Dedifferentiated amniotic fluid mesenchymal stem cell (primary cell): ENCODE data around the gene HNRNPAB.
"Not testable (repeated sequence)": the region's sequence is repeated elsewhere in the genome, so short reads cannot be mapped to it uniquely, and the experiment has no call there.

ENCODE experiments used
- DNase-seq: peaks from one replicate; pipeline ENCODE4 v3.0.0-alpha.2; 2016; ENCODE audit errors: extremely low spot score

The HNRNPAB gene

DNA sequence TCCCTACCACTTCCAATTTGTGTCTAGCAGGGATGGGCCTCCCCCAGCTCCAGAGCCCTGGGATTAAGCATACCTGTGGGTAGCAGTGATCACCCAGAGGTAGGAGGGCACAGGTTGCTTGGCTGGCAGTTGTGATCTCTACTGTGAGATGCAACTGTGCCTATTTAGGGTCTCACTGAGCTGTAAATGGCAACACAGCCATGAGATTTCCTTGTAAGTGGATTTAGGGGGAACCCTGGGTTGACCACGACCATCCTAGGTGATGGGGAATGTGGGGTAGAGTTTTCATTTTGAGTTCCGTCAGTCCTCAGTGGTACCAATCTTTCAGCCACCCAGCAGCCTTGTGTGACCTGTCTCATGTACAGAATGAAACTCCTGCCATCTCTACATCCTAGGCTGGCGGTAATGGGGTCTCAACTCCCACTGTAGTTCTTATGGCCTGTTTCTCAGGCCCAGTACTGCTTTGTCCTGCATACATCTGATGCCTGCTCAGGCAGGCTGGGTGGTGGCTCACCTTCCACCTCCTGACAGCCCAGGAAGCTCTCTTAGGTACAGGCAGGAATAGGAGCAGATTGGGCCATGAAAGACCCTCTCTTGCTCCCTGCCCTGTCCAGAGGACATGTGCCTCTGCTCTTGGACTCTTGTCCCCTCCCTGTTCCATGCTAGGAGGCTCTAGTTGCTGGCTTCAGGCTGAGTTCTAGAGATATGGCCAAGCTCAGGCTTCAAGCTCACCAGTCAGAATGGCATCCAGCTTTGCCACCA lies 8.1 kb downstream of the HNRNPAB start:
- DNase-seq = no peak

DNA sequence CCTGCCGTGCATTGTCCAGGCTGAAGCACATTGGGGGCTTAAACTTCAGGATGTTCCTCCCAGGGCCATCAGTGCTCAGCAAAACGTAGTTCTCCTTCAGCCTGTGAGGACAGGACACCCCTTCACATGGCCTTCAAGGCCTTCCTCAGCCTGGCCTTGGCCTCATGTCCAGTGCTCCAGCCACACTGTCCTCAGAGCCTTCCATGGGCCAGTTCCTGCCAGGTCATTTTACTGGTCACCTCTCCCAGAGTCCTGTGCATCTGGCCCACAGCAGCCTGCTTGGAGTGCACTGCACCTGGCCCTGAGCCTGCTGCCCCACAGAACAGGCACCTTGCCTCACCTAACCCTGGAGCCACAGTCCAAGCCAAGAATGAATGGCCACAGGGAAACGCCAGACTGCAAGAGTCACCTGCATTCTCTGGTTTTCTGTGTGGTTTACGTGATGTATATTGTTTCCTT lies 8.7 kb downstream of the HNRNPAB start:
- DNase-seq = no peak

DNA sequence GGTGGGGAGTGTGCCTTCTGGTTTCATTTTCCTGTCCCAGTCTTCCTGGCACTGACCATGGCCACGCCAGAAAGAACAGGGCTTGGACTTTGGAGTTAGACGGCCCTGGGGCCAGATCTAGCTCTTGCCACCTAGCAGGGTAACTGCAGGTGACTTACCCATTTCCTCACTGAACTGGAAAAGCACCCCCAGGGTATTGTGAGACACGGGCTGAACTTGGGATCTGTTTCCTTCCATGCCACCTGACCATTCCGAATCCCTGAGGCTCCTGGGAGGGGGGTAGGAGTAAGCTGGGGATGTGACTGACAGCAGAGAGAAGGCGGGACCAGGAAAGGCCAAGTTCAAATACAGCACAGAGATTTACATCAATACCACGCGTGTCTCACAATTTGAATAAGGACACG lies 9.4 kb downstream of the HNRNPAB start:
- DNase-seq = no peak

DNA sequence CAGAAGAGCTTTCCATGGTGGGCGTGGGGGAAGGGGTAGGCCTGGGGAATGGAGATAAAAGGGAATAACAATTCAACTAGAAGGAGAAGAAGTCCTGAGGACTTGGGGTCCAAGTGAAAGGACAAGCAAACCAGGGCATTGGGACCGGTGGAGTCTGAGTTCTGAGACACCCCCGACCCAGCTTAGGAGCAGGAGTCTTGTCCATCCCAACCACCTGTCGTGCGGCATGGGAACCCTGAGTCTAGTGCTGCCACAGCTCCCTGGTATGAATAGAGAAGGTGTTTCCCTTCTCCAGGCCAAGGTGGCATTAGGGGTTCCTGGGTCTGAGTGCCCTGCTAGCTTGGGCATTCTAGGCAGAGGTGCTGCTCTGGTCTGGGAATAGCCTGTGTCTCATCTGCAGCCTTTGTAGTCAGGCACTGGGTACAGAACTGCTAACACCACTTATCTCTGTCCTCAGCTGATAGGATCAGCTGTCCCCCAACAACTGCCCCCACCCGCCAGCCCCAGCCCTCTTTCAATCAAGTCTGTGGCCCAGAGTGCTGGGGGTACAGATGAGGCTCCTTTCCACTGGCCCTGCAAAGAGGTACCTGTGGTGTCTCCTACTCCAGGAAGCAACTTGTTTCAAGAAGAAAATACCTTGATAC lies 9.9 kb downstream of the HNRNPAB start:
- no peak for DNase-seq

DNA sequence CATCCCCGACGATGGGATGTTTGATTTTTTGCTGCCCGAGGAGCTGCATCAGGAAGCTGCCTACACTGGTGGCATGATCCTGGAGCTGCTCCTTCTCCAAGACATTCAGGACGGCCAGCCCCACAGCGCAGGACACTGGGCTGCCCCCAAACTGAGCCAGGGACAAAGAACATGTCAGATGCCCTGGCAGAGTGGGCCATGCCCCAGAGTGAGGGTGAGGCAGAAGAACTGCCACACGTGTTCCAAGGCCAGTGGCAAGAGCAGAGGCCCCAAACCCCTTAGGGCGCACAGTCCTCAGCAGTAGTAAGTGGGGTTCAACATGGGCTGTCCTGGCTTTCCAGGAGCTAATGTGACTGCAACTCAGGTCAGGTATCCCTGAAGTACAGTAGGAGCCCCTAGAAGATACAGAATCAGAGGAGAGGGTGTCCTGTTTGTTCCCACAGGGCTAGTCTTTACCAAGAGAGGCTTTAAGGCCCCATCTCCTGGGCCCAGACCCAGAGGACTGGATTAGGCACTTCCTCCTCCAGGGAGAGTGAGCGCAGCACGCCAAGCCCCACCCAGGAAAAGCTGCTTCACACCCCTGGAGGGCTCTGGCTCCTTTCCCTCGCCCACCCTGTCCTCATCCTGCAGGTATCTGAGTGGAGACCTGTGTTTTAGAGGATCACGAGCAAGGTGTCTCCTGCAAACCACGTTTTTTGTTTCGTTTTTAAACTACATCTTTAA lies 11.1 kb downstream of the HNRNPAB start:
- no peak for DNase-seq

DNA sequence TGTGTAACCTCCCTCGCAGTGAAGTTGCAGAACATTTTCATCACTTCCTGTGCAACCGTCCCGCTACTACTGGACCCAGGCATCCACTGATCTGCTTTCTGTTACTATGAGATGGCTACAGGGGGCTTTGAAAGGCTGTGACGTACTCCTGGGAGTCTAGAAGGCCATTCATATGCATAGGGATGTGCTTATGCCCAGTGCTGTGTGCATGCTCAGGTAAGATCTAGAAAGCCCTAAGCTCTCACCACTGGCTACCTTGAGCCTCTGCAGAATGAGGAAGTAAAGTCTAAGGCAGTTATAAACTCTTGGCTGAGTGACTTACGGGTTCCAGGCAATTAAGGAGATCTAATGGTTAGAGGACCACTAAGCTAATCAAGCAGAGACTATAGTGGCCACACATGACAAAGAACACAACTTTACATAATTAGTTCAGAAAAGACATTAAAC lies 11.8 kb downstream of the HNRNPAB start:
- no peak for DNase-seq

DNA sequence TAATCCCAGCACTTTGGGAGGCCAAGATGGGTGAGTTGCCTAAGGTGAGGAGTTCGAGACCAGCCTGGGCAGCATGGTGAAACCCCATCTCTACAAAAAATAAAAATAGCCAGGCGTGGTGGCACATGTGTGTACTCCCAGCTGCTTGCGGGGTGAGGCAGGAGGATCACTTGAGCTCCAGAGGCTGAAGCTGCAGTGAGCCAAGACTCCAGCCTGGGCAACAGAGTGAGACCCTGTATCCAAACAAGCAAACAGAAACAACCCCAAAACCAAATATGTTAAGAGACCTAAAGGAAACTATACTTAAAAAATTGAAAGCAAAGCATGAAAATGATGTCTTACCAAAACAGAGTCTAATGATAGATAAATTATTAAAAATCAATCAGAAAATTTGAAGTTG lies 12.4 kb downstream of the HNRNPAB start:
- DNase-seq = no peak

DNA sequence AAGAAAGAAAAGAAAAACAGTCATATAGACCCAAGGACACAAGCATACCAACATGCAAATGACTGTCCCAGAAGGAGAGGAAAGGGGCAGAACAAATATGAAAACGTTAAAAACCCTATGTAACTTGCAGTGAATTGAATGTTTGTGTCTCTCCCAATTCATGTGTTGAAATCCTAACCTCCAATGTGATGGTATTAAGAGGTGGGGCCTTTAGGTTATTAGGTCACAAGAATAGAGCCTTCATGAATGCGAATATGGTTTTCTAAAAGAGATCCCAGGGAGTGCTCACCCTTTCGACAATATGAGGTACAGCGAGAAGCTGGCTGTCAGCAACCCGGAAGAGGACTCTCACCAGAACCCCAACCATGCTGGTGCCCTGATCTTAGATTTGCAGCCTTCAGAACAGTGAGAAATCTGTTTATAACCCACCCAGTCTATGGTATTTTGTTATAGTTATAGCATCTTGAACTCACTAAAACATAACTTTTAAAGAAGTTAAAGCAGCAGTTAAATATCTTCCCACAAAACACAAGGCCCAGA lies 14.0 kb downstream of the HNRNPAB start:
- no peak for DNase-seq

DNA sequence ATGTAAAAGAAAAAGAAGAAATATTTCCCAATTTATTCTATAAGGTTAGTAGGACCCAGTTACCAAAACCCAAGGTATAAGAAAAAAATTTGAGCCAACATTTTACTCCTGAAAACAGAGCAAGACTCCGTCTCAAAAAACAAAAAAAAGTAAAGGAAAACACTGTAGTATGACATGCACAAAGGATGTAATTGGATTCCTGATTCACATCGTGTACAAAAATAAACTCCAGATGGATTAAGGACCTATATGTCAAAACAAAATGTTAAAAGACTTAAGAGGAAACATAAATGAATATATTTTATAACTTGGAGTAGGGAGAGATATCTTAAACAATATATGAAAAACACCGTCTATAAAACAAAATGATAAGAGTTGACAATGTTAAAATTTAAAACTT lies 14.5 kb downstream of the HNRNPAB start:
- DNase-seq = no peak

DNA sequence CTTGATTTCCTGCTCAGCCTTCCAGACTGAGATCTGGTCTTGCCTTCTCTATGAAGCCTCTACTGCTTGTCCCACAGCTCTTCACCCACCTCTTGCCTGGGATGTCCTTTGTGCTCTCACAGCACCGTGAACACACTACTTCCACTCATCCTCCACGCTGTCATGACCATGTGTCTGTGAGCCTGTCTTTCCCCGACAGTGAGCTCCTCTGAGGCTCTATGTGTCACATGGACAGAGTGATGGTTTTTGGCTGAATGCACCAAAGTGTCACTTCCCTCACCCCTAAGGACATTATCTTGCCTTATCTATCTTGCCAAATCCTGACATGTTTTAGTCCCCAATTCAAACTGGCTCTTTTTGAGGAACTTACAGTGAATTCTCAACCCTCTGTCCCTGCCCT lies 16.9 kb downstream of the HNRNPAB start:
- no peak for DNase-seq

DNA sequence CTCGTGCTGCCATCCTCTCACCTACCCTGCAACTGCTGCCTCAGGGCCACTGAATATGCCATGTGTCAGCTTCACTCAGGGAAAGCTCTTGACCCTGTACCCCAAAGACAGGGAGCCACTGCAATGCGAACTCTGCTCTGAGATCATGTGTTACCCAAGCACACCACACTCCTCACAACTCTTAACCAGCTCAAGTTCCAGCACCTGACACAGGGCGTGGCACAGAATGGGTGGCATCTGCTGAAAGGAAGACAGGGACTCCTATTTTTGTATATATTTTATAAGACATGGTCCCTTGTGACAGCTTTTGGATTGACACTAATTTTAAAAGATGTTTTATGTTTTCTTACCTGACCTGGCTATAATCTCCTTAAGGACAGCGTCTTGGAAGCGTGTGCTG lies 17.5 kb downstream of the HNRNPAB start:
- DNase-seq = no peak

DNA sequence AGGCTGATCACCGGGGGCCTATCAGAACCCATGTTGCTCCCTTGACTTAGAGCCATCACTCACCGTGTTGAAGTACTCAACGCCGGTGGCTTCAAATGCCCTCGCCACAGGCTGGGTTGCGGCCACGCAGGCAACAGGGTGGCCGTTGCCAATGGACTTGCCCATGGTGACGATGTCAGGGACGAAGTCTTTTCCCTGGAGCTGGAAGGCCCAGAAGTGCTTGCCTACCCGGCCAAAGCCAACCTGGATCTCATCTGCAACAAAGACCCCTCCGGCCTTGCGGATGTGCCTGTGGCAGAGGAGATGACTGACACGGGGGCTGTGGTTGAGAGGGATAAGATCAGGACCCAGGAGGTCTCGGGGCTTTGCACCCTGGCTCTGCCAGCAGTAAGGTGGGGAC lies 18.0 kb downstream of the HNRNPAB start:
- DNase-seq = no peak

DNA sequence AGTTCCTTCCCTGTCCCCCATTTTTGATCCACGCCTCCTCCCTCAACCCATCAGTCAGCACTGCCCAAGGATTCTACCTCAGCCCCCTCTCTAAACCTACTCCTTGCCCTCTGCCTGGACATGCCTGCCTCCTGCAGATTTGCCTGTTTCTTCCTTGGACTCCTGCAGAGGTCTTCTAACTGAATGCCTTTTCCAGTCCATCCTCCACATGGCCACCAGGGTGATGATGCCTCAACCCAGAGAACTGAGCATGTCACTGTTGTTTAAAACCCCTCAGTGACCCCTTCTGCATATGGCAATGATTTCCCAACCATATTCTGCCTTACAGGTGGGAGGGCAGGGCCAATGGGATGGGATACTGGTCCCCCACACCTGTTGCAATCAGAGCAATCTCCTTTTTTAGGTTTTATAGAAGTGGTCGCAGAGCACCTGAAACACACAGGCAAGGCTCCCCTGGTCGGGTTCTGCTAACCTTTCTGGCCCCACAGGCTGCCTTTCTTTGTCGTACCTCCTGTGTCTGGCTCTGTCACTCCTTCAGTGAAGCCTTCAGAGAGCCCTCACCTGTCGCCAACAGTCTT lies 19.0 kb downstream of the HNRNPAB start:
- DNase-seq = no peak

DNA sequence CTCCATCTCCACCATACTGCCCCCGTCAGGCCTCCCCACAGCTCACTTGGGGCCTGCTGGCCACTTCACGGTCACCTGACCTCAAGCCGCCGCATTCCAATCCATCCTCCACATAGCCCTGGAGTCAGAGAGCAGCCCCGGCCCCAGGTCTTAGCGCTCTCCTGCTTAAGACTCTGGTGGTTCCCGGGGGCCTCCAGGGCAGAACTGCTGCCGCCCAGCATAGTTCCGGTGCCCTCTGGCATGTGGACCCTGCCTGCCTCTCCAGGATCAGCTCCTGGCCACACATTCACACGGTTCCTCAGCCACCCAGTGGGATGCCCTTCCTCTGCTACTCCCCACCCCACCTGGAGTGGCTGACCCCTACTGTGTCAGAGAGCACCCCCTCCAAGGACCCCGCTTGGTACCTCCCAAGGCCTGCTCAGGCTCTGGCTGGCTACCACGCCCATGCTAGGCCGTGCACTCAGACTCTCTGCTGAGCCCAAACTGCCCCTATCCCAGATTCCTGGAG lies 19.5 kb downstream of the HNRNPAB start:
- no peak for DNase-seq

DNA sequence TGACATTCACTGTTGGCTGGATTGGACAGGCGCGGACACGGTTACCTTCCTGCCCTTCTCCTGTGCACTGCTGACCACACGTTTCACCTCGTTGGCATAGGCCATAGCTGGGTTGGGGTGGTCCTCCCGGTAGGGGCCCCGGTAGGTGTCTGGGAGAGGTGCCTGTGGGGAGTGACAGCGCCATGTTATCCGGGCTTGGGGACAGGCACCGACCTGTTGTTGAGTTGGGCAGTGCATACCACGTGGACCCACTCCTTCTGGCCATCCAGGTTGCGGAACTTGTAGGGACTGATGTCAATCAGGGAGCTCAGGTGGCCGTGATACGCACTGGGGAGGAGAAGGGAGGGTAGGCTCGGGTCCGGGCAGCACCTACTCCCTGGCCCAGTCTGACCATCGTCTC lies 20.1 kb downstream of the HNRNPAB start:
- DNase-seq = no peak

DNA sequence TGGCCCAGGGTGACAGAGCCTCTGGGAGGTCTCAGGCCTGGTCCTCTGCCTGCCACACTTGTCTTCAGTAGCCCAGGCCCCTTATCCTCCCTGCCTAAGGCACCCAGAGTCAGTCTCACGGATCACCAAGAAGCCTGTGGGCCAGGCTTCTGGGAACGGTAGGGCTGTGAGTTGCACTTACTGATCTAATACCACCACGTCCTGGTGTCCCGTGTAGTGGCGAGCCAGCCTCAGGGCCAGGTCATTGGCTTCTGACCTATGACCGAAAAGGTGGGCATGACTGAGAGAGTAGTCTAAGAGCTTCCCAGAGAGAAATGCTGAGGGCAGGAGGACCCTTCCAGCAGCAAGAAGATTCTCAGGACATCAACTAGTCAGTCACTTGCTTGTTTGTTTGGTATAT lies 20.8 kb downstream of the HNRNPAB start:
- DNase-seq = no peak

DNA sequence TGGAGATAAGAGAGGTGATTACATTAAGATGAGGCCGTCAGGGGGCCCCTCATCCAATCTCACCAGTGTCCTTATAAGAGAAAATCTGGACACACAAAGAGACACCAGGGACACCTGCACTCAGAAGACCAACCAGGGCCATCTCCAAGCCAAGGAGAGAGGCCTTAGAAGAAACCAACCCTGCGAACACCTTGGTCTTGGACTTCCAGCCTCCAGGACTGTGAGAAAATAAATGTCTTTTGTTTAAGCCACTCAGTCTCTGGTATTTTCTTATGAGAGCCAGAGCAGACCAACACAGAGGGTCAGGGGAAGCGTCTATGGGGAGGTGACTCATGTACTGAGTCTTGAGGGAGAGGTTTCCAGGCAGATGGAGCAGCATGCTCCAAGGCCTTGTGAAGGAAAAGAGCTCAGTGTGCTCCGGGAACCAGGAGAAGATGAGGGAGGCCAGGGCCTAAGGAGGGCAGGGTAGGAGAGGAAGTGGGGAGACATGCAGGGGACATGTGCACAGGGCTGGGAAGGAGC lies 22.9 kb downstream of the HNRNPAB start:
- DNase-seq = no peak

DNA sequence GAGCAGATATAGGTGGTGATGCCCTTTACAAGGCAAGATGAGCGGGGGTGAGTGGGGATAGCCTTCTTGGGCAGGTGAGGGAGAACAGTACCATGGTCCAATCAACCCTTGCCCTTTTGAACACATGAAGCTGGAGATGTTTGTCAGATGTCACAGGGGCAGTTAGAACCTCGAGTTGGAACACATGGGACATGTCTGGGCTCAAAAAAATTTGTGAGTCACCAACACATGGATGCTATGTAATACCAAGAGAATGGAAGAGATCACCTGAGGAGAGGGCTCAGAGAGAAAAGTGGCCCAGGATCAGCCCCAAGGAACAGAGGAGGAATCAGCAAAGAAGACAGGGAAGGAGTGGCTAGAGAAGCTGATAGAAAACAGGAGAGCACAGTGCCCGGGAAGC lies 23.6 kb downstream of the HNRNPAB start:
- DNase-seq = no peak

DNA sequence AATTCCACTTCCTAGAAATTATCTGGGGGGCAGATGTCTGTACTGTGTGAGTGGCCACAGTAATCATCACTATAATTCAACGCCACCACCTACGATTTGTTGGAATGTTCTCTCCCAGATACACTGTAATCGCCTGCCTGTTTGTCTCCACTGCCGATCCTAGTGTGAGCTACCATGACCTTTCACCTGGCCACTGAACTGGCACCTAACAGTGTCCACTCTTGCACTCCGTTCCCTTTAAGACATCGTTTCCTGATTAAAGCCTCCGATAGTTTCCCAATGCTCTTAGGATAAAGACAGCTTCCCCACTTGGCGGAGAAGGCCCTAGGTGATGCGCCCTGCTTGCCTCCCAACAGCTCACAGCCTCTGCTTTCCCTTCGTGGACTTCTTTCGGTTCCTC lies 24.3 kb downstream of the HNRNPAB start:
- no peak for DNase-seq

DNA sequence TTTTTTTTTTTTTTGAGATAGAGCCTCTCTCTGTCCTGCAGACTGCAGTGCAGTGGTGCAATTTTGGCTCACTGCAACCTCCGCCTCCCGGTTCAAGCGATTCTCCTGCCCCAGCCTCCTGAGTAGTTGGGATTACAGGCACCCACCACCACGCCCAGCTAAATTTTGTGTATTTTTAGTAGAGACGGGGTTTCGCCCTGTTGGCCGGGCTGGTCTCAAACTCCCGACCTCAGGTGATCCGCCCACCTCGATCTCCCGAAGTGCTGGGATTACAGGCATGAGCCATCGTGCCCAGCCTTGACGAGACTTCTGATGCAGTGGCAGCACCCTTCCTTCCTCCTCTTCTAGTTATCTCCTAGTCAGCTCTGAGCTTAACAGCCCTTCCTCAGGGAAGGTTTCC lies 24.8 kb downstream of the HNRNPAB start:
- DNase-seq = not testable (repeated sequence)

DNA sequence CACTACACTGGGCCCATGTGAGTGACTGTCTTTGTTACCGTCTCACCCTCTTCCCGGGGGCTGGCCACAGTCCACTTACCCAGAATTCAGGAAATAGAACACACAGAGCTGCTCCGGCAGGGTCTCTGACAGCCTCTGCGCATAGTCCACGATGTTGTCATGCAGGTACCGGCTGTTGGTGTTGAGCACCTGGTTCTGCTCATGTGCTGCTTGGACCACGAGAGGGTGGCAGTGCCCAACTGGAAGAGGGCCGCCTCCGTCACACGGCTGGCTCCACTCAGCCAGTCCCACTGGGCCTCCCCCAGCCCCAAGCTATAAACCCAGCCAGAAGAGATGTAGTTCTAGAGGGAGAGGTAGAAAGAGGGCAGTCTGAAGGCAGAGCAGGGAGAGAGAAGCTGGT lies 25.5 kb downstream of the HNRNPAB start:
- DNase-seq = no peak
